ENCODE results near the gene LARGE1. TPM values are rescaled to one million over a fixed set of nuclear protein-coding genes. Genes with fewer than 3 reads are reported as not detected.

The LARGE1 gene
- total RNA-seq, 3 donors from 2014 or later = 23.6 to 27.8 (median 26.1) TPM

- TF ChIP-seq POLR2A (IDR thresholded peaks at IDR 0.05) (no peak), POLR2AphosphoS5 (IDR thresholded peaks at IDR 0.05) (no peak)
- TF ChIP-seq, protein P1, sequence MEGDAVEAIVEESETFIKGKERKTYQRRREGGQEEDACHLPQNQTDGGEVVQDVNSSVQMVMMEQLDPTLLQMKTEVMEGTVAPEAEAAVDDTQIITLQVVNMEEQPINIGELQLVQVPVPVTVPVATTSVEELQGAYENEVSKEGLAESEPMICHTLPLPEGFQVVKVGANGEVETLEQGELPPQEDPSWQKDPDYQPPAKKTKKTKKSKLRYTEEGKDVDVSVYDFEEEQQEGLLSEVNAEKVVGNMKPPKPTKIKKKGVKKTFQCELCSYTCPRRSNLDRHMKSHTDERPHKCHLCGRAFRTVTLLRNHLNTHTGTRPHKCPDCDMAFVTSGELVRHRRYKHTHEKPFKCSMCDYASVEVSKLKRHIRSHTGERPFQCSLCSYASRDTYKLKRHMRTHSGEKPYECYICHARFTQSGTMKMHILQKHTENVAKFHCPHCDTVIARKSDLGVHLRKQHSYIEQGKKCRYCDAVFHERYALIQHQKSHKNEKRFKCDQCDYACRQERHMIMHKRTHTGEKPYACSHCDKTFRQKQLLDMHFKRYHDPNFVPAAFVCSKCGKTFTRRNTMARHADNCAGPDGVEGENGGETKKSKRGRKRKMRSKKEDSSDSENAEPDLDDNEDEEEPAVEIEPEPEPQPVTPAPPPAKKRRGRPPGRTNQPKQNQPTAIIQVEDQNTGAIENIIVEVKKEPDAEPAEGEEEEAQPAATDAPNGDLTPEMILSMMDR (IDR thresholded peaks at IDR 0.05) = no peak
- intact Hi-C loops (cut with DNase I; ENCODE audit: low total_unique reads) = no loop called here
Observed at GRCh38 chr22:33576205-33576604, 344.1 kb downstream of the LARGE1 start.

GRCh38 chr22:33575771-33576170, 344.5 kb downstream of the LARGE1 start:
- Histone ChIP-seq H3K36me3 (no peaks in the 10 kb centered on the region), H3K4me3 (no peak overlapping the region), H3K4me1 (no peaks in the 10 kb centered on the region), H3K27me3 (no peaks in the 10 kb centered on the region), H3K27ac (no peak overlapping the region), H3K9me3 (no peaks in the 10 kb centered on the region)
- TF ChIP-seq, protein P1 (IDR thresholded peaks at IDR 0.05) = no peak
- TF ChIP-seq POLR2AphosphoS5 (IDR thresholded peaks at IDR 0.05) (no peak), POLR2A (IDR thresholded peaks at IDR 0.05) (no peak)
- no peak for DNase-seq (ENCODE audit: low spot score in 2 of 2)
- intact Hi-C loops (cut with DNase I; ENCODE audit: low total_unique reads) = no loop called here

More at GRCh38 chr22:33576205-33576604, 344.1 kb downstream of the LARGE1 start:
- H3K36me3 ChIP-seq = no peaks in the 10 kb centered on the region
- no peaks in the 10 kb centered on the region for H3K27me3 ChIP-seq
- no peaks in the 10 kb centered on the region for H3K9me3 ChIP-seq
- no peaks in the 10 kb centered on the region for H3K4me1 ChIP-seq
- H3K4me3 ChIP-seq = no peak overlapping the region
- DNase-seq (ENCODE audit: low spot score in 2 of 2) = no peak
- H3K27ac ChIP-seq = no peak overlapping the region

DNA sequence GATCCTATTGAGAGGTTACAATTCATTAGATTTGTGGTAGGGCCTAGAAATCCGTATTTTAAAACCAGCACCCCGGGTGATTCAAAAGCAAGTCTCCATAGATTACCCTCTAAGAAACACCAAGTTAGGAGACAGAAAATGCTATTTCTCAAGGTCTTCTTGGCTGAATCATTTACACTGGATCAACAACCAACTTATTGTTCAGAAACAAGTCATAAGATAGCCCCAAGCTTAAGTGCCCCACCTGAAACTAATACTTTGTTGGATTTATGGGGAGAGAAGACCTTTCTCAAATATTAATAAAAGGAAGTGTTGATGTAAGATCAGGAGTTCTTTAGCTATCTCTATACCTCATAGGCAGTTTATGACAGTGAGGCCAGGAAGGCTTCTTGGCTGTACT, 345.2 kb downstream of the LARGE1 start:
- no peaks in the 10 kb centered on the region for H3K9me3 ChIP-seq
- TF ChIP-seq POLR2A (IDR thresholded peaks at IDR 0.05) (no peak), POLR2AphosphoS5 (IDR thresholded peaks at IDR 0.05) (no peak)
- TF ChIP-seq, protein P1 (IDR thresholded peaks at IDR 0.05) = no peak
- H3K4me1 ChIP-seq = no peaks in the 10 kb centered on the region
- H3K36me3 ChIP-seq = no peaks in the 10 kb centered on the region
- H3K4me3 ChIP-seq = no peak overlapping the region
- intact Hi-C loops (cut with DNase I; ENCODE audit: low total_unique reads) = no loop called here
- DNase-seq (ENCODE audit: low spot score in 2 of 2) = no peak
- H3K27me3 ChIP-seq = no peaks in the 10 kb centered on the region
- H3K27ac ChIP-seq = no peak overlapping the region

DNA sequence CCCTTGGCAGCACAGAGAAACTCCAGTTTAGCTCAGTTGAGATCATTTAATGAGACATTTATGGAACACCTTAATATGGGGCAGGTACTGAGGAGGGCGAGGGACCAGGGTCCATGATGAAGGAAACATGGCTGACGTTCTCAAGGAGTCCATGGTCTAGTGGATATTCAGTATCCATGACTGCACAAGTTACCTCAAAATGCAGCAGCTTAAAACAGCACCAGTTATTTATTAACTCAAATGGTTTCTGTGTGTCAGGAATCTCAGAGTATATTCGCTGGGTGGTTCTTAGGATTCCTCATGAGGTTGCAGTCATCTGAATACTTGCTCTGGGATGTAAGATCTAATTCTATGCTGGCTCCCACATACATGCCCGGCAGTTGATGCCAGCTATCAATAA, 346.8 kb downstream of the LARGE1 start:
- H3K4me1 ChIP-seq = no peaks in the 10 kb centered on the region
- H3K36me3 ChIP-seq = no peaks in the 10 kb centered on the region
- H3K4me3 ChIP-seq = no peak overlapping the region
- no peak for DNase-seq (ENCODE audit: low spot score in 2 of 2)
- intact Hi-C loops (cut with DNase I; ENCODE audit: low total_unique reads) = no loop called here
- H3K9me3 ChIP-seq = no peaks in the 10 kb centered on the region
- no peaks in the 10 kb centered on the region for H3K27me3 ChIP-seq
- TF ChIP-seq POLR2AphosphoS5 (IDR thresholded peaks at IDR 0.05) (no peak), POLR2A (IDR thresholded peaks at IDR 0.05) (no peak)
- TF ChIP-seq, protein P1 (IDR thresholded peaks at IDR 0.05) = no peak
- no peak overlapping the region for H3K27ac ChIP-seq

DNA sequence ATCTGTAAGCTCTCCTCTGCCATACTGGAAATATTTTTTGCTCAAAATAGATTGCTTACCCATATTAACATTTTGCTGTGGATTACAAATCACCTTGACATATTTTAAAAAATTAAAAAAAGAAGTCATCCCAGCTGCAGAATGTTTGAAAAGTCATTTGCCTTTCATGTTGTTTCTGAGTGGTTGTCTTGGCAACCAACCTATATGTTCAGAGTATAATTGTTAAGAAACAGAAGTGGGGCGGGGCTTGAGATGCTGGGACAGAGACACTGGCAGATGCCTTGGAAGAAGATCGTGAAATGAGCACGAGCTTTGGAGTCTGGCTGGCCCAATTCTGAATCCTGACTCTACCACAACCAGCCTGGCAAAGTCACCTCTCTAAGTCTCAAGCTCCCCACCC, 348.2 kb downstream of the LARGE1 start:
- no peak overlapping the region for H3K27ac ChIP-seq
- H3K4me3 ChIP-seq = no peak overlapping the region
- DNase-seq (ENCODE audit: low spot score in 2 of 2) = no peak
- H3K36me3 ChIP-seq = no peaks in the 10 kb centered on the region
- intact Hi-C loops (cut with DNase I; ENCODE audit: low total_unique reads) = no loop called here
- TF ChIP-seq POLR2AphosphoS5 (IDR thresholded peaks at IDR 0.05) (no peak), POLR2A (IDR thresholded peaks at IDR 0.05) (no peak)
- TF ChIP-seq, protein P1 (IDR thresholded peaks at IDR 0.05) = no peak
- H3K27me3 ChIP-seq = no peaks in the 10 kb centered on the region
- no peaks in the 10 kb centered on the region for H3K9me3 ChIP-seq
- no peaks in the 10 kb centered on the region for H3K4me1 ChIP-seq
